GM12874 (cell line): ENCODE results near the gene LRP6.

ENCODE experiments used
- CTCF ChIP-seq: IDR thresholded peaks from 2 replicates; pipeline ENCODE4 v1.5.1; 2011; ENCODE audit warnings: low read depth, mild to moderate bottlenecking, control low read depth, low read length, moderate library complexity; ENCODE audit not compliant: insufficient read depth

LRP6 gene

GRCh38 chr12:12224240-12224940 is 42.5 kb downstream of the LRP6 start:
- TF ChIP-seq CTCF = no peak

DNA sequence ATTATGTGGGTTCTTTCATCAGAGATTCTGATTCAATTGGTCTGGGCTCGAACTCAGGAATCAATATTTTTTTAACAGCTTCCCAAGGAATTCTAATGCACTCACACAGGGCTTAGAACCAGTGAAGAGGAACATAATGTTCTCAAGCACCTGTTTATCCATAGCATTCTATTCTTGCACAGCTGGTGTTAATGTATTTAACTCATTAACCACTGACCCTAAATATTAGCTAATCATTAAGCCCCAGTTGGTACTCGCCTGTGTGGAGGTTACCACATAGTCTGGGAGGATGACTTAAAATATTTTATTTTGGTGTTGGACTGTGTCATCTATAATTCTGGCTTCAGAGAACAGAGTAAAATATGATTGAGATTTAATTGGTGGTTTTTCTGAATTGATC is 45.3 kb downstream of the LRP6 start:
- no peak for TF ChIP-seq CTCF

- TF ChIP-seq CTCF = no peak
Measured at GRCh38 chr12:12219664-12220063, 47.2 kb downstream of the LRP6 start.

- TF ChIP-seq CTCF = no peak
Measured at GRCh38 chr12:12217018-12217359, 49.9 kb downstream of the LRP6 start.

DNA sequence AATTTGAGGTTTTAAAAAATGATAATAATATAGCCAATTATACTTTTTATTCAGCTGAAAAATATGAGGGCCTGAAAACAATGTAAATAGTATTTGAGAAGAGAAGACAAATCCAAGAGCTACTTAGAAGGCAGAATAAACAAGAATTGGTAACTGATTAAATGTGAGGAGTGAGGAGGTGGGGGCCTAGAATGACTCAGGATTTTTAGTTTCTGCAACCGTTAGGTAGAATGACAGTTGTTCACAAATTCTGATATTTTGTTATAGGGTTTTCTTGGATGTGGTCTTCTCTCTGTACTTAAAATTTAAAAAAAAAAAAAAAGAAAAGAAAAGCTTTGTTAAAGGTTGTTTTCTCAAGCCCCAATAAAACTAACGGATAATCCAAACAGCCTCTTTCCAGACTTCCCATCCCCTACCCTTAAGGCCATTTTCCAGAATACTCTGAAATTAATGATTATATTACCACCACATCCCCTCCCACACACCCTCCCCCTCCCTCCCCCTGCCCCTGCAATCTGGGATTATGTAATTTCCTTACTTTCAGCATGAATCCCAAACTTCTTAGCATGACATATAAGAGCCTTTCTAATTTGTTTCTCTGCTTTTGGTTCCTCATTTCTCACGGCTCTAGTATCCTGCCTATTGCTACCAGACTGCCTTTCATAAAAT is 50.4 kb downstream of the LRP6 start:
- TF ChIP-seq CTCF = no peak

GRCh38 chr12:12214635-12215131 is 52.2 kb downstream of the LRP6 start:
- no peak for TF ChIP-seq CTCF

DNA sequence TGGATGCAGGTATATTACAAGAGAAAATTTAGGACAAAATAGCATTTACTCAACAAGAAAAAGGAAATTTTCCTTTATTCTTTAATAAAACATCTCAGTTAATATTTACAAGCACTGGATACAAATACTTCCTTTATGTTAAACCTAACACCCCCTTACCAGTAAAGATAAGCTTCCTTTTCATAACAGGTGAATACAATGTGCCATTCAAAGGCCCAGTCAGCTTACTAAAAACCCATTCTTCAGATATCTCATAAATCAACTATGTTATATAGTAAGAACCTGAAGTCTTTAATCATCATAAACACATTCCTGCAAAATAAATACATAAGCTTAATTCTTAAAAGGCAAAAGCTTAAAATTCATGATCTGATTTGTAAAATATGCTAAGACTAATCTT is 52.6 kb downstream of the LRP6 start:
- no peak for TF ChIP-seq CTCF
